ENCODE results near the gene ALOXE3. TPM values are rescaled to one million over a fixed set of nuclear protein-coding genes. Genes with fewer than 3 reads are reported as not detected.
A peak's percentile ranks its signal among the peaks of the same experiment; 100 is the strongest.
"Not testable (repeated sequence)": the region's sequence is repeated elsewhere in the genome, so short reads cannot be mapped to it uniquely, and the experiment has no call there.

ALOXE3 gene
- total RNA-seq, 2 donors from 2014 or later: not detected

DNA sequence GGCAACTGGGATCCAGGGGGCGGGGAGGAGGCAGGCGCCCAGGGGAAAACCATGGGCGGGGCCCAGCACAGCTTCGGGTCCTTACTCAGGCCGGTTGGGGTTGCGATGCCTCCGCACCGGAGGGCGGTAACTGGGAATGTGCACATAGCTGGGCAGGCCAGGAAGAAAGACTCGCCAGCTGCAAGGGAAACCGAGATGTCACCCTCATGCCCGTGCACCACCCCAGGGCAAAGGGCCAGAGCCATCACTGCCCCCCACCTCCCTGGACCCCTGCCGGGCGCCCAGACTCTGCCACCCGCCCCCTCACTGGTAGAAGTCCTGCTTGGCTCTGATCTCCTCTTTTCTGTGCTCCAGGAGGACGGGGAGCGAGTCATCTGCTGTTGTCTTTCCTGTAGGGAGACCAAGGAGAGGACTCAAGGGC is 37.5 kb downstream of the ALOXE3 start:
- peak in 1 of 2 donors; percentile 47 for ATAC-seq
- intact Hi-C loops (cut with DNase I): loop anchor here in 1 of 2 donors (10.0 kb wide), 1 partner anchor 224 kb away; no protein-coding TSS in a partner anchor
- DNase-seq: no peak

DNA sequence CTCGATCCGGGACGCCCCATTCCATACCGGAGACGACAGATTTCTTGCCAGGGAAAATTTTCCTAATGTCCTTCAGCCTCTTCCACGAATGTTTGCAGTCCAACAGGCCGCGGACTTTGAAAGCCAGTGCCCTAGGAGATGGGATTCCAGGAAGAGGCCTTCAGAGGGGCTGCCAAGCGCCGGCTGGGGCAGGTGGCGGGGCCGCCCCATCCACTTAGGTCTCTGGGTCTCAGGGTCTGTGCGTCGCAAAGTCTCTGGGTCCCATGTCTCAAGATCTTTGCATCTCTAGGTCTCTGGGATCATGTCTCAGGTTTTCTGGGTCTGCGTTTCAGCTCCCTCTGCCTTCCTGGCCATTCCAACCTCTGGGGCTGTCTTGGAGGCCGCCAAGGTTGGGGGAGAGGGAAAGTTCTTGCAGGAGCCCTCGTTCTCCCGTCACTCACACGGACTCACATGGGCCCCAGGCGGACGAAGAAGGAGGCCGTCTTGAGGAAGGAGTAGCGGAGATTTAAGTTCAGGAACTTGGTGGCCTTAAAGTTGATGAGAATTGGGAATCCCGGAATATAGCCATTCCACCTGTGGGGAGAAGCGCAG is 38.0 kb downstream of the ALOXE3 start:
- intact Hi-C loops (cut with DNase I): loop anchor here in 1 of 2 donors (10.0 kb wide), 1 partner anchor 224 kb away; no protein-coding TSS in a partner anchor
- ATAC-seq (peak in 1 of 2 donors; percentile 30), DNase-seq (no peak)

DNA sequence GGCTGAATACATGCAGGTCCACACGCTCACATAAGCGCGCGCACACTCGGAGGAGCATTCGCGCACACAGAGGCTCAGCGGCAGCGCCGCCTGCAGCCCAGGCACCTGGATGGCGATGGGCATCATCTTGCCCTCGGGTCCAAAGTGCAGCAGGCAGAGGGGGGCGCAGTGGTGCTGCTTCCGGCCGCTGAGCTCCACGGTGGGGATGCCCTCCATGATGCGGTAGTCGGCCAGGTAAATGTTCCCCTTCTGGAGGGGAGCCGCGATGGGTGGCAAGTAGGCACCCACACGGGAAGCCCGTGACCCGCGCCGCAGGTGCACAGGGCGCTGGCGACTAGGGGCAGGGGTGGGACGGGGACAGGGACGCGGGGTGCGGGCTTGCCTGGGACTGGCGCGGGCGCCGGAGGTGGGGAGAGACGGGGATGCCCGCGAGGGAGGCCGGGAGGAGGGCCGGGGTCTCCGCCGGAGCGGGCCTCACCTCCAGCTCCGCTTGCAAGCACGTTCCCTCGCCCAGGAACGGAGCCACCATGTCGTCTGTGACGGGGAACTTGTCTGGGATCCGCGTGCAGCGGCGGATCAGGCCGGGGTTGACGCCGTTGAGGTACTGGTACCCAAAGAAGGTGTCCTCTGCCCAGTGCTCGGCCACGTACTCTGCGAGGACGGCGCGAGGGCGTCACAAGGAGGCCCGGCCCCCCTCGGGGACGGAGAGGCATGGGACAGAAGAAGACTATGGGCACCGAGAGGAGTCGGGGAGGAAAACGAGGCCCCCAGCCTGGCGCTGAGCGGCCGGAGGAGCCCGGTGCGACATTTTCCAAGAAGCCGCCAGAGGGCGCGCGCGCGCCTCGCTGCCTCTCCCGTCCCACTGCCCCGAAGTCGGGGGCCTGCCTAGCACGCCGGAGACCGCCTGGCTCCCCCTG is 38.8 kb downstream of the ALOXE3 start:
- intact Hi-C loops (cut with DNase I): loop anchor here in 1 of 2 donors (5.0 to 10.0 kb wide), 2 partner anchors 33 to 225 kb away; no protein-coding TSS in a partner anchor
- ATAC-seq: peak; percentile 93
- peak; percentile 78 for DNase-seq

DNA sequence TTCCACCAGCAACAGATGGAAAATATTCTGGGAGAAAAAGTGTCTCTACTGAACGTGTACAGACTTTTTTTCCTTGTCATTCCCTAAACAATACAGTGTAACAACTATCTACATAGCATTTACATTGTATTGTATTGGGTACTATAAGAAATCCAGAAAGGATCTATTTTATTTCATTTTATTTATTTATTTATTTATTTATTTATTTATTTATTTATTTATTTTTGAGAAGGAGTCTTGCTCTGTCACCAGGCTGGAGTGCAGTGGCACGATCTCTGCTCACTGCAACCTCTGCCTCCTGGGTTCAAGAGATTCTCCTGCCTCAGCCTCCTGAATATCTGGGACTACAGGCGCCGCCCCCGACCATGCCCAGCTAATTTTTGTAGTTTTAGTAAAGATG is 40.4 kb downstream of the ALOXE3 start:
- not testable (repeated sequence) for ATAC-seq, DNase-seq
- intact Hi-C loops (cut with DNase I): loop anchor here in 1 of 2 donors (5.0 kb wide), 1 partner anchor 34 kb away; no protein-coding TSS in a partner anchor

DNA sequence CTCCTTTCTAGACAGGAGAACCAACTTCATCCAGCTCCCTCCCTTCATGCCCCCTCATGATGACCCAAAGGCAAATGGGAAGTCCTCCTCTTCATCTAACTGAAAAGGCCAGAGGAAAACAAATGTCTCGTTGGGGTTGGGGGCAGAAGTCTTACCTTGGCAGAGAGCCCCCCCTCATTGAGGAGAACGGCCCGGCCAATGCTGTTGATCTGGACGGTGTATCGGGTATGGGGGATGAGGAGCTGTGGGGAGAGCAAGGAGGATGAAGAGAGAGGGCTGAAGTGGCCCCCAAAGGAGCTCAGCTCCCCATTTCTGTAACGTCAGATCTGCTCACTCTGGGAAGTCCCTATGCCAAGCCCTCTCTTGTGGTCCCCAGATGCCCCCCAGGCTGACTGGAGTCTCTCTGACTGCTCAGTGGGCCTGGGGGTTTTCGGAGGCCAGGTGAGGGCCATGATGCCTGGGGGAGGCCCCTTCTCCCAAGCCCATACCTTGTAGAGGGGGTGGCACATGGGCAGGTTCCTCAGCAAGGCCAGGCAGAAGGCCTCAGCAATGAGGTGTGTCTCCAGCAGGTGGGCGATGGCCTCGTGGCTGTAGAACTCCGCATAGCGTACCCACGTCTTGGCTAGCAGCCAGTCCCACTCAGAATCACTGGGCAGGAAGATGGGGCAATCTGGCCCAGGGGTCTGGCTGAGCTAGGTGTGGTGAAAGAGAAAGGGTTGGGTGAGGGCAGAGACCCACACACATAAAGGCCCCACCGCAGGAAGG is 41.6 kb downstream of the ALOXE3 start:
- ATAC-seq (no peak), DNase-seq (no peak)
- intact Hi-C loops (cut with DNase I): loop anchor here in 1 of 2 donors (5.0 kb wide), 1 partner anchor 36 kb away; no protein-coding TSS in a partner anchor

DNA sequence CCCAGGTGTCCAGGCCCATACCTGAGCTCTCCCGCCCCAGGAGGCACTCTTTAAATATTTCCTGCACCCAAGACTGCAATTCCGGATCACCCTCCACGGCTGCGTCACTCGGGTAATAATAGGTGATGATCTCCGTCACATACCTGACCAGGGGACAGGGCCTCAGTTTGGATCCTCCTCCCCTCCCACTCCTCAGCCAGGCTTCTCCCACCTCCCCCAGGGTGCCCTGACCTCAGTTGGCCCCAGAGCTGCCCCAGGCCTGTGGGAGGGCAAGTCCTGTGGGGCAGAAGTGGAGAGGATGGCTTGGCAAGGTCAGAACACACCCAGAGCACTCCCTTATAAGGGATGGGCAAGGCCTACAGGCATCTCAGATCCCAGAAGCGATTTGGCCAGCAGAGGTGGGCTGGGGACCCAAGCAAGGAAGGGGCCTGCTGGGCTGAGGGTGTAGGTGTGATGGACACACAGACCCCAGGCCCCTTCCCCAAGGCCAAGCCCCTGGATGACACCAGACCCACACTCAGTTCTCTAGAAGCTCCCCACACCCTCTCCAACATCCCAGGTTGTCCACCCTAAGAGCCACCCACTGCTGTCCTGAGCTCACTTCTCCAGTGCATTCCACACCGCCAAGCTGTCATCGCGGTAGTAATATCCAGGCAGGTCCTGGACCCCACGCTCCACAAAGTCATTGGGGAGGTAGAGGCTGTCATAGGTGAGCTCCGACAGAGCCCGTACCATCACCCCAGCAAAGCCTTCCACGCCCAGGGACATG is 42.6 kb downstream of the ALOXE3 start:
- DNase-seq (no peak), ATAC-seq (no peak)
- intact Hi-C loops (cut with DNase I): loop anchor here in 1 of 2 donors (5.0 kb wide), 1 partner anchor 37 kb away; no protein-coding TSS in a partner anchor

DNA sequence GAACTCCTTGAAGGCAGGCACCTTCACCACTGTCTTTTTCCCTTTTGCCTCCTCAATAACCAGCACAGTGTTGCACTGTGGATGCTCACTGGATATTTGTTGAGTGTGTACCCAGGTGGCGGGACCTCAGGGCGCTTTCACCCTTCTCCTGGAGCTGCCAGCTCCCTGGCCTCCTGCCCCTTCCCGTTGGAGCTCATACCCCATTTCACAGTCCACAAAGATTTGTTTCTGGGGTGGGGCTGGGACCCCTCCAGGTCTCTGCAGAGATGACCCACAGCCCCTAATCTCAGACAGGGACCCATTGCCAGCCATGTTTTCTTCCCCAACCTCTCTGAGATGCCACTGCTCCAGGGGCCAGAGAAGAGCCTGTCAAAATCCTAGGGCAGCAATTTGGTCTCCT is 43.2 kb downstream of the ALOXE3 start:
- DNase-seq (no peak), ATAC-seq (no peak)
- intact Hi-C loops (cut with DNase I): loop anchor here in 1 of 2 donors (5.0 kb wide), 1 partner anchor 37 kb away; no protein-coding TSS in a partner anchor

DNA sequence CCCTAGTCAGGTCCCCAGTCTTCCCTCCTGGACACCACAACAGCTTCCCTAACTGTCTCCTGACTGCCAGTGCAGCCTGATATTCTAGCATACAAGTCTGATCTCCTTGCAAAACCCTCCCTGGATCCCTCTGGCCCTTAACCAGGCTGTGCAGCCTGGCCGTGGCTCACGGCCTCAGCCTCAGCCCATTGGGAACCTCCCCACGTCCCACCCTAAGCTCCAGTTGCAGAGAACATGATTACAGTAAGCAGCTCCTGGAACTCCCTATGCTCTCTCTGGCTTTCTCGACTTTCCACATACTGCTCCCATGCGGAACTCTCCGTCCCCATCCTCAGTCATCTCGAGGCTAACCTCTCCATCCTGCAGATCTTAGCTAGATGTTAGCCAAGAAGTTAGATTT is 43.8 kb downstream of the ALOXE3 start:
- ATAC-seq: no peak
- intact Hi-C loops (cut with DNase I): no loop called here
- DNase-seq: no peak

DNA sequence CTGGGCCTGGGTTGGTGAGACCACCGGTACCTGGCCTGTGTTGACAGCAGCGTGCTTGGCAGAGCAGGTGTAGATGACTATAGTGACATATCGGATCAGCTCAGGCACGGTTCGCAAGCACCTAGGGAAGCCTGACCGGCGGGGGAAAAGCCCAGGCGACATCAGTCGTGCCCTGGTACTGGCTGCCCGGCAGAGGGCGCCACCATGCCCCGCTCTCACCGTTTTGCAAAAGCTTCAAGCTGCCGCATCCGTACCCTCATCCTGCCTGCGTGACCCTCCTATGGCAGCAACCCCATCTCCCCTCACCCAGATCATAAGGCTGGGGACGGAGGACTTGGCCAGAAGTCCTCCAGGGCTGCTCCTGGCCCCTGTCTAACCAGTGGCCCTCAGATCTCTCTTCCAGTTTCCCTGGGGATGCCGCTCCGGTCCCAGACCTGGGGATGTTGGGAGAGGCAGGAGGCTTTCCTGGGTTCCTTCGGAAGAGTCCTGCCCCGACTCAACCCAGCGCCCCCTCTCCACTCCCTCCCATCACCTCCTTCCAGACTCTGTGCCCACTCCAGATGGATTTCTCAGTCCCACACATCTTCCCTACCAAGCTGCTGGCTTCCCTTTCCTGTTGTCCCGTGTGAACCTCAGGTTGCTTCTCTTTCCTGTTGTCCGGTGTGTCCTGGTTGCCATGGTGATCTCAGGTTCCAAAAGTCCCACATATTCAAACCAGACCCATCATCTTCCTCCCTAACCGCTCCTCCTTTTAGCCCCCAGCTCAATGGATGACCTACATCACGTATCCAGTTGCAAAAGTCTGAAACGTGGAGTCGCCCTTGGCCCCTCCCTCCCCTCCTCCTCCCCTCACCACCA is 44.5 kb downstream of the ALOXE3 start:
- intact Hi-C loops (cut with DNase I): no loop called here
- peak; percentile 71 to 76 for ATAC-seq
- peak; percentile 71 for DNase-seq

DNA sequence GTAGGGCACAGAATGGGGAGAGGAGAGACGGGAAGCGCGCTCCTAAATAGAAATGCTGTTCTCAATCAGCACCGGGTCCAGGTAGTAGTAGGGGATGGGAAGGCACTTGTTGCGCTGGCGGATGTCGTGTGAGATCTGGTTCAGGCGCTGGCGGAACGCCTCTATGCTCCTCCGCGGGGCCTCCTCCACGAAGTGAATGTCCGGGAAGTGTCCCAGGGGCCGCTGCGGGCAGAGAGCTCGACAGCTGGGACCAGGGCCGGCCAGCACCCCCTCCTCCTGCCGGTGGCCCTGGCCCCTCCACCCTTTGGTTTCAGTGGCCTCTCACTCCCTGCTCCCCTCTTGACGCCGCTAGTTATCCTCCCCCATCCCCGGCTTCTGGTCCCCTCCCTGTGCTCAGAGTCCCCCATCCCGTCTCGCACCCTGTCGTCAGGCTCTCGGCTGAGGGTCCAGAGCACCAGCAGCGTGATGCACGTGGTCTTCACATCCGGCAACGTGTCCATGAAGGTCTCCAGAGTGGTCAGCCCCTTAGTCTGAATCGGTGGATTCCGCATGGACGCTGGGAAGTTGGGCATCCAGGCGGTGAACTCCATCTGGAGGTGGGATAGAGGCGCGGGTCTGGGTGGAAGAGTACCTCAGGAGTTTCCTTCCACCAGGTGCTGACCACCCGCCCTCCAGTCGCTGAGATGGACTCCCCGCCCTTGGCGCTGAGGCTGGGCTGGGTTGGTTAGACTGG is 45.4 kb downstream of the ALOXE3 start:
- intact Hi-C loops (cut with DNase I): no loop called here
- DNase-seq: peak; percentile 47

DNA sequence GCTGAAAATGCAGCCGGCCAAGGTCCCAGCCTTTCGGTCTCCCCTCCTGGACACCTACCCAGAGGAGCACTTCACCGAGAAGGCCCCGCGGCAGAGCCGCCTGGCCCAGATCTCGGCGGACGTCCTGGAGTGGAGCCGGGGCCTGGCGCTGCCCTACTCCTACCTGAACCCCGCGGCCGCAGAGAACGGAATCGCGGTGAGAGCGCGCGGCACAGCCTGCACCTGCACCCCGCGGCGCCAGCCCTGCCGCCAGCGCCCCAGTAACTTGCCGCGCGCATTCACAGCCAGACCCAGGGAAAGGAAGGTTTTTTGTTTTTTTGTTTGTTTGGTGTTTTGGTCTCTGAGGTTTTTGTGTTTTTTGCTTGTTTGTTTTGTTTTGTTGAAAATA is 46.0 kb downstream of the ALOXE3 start:
- no peak for DNase-seq
- intact Hi-C loops (cut with DNase I): no loop called here
- ATAC-seq: no peak

More for the DNA sequence above, 45.4 kb downstream of the ALOXE3 start:
- ATAC-seq: peak; percentile 15 to 41

DNA sequence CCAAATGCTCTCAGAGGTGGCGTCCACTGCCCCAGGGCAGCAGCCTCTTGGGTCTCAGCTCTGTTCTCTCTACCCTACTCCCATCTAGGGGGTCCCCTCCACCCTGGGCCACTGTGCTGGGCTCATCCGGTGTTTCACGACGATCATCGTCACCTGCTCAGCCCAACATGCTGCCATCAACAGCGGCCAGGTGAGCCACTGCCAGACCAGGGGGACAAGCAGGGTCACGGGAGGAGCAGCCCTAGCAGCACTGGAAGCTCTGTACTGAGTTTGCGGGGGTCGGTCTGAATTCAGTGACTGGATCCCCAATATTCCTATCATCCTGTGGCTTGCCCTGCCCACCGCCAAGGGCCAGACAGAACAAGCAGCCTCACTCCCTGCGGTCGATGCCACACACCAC is 46.8 kb downstream of the ALOXE3 start:
- no peak for ATAC-seq
- intact Hi-C loops (cut with DNase I): no loop called here
- DNase-seq: no peak

DNA sequence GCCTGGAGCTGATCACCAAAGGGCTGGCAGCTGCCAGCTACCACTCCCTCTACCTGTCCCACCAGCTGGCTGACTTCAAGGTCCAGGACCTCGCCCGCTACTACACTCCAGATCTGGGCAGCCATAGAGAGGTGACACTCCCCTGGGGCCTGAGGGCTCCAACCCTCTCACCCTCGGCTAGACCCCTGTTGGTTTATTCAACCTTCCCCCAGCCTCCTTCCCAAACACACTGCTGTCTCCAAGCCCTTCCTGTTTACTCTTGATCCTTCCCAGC is 48.8 kb downstream of the ALOXE3 start:
- ATAC-seq (no peak), DNase-seq (no peak)
- intact Hi-C loops (cut with DNase I): no loop called here

DNA sequence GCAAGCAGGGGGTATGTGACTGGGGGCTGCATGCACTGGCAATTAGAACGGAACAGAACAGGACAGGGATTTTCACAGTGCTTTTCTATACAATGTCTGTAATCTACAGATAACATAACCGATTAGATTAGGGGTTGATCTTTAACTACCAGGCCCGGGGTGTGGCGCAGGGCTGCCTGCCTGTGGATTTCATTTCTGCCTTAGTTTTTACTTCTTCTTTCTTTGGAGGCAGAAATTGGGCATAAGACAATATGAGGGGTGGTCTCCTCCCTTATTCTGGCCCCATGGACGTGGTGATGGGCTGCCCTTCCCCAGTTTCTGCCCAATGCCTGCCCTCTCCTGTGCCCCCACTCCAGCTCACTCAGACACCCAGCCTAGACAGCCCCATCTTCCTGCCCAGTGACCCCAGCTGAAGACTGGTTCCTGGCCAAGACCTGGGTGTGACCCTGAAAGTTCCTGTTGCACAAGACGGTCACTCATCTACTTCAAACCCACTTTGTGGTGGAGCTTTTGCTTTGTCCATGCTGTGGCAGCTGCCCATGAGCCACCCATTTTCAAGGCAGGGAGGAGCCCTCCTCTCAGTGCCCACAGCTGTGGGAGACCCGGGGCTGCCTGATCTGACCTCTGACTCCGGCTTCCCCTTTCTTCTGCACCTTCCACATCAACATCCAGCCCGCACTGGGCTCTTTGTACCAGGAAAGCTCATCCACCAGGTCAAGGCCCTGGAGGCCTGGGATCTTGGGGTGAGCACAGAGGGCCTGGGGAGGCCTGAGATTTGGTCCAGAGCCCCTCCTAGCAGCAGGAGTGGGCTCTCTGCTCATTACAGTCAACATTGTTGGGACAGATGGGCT is 49.4 kb downstream of the ALOXE3 start:
- DNase-seq: peak; percentile 55
- ATAC-seq: peak in 1 of 2 donors; percentile 53
- intact Hi-C loops (cut with DNase I): no loop called here

DNA sequence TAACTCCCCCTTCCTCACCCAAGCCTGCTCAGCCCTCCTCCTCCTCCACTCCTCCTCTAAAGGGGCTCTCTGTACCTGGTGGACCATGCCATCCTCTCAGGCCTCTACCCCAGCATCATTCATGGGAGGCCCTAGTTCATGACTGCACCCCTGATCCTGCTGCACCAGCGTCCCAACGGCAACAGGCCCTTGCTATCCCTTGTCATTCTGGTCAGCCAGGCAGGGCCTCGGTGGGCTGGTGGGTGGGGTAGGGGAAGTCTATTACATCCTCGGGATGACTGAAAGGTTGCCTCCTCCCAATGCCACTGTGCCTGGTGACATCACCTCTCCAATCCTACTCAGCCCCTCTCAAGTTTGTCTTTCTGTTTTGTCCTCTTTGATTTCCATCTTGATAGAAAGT is 50.5 kb downstream of the ALOXE3 start:
- ATAC-seq (no peak), DNase-seq (no peak)
- intact Hi-C loops (cut with DNase I): no loop called here
